Measurements from ENCODE around the gene CAP1.

GRCh38 chr1:40059338-40059959 lies 18.9 kb downstream of the CAP1 start:
- TF ChIP-seq EZH2 (IDR thresholded peaks at IDR 0.05; ENCODE audit: low read length, unreplicated experiment) (no peak), CTCF (conservative IDR thresholded peaks at IDR 0.05; ENCODE audit: low read depth, low read length) (no peak)

All from PC-3 (cell line).